Skeletal muscle tissue (tissue), 4 donors: ENCODE measurements around the gene ADAM12. TPM values are rescaled to one million over a fixed set of nuclear protein-coding genes. Genes with fewer than 3 reads are reported as not detected.
"Not testable (repeated sequence)": the region's sequence is repeated elsewhere in the genome, so short reads cannot be mapped to it uniquely, and the experiment has no call there.

Experiments
- H3K27ac ChIP-seq: one replicate; pipeline ENCODE4 v1.7.0; 2013; ENCODE audit warnings: mild to moderate bottlenecking, low read depth, low read length, inconsistent platforms
- H3K27me3 ChIP-seq, 3 donors: one replicate each; pipeline ENCODE4 v1.7.0; 2013; ENCODE audit warnings: low read length in 3 of 3; ENCODE audit not compliant: control insufficient read depth in 3 of 3, insufficient read depth in 3 of 3
- H3K36me3 ChIP-seq, 3 donors: one replicate each; pipeline ENCODE4 v1.7.0; 2013; ENCODE audit warnings: low read length in 3 of 3; ENCODE audit not compliant: control insufficient read depth in 3 of 3, insufficient read depth in 3 of 3
- H3K4me1 ChIP-seq, 3 donors: one replicate each; pipeline ENCODE4 v1.7.0; 2013; ENCODE audit warnings: low read length in 3 of 3, mild to moderate bottlenecking in 3 of 3; ENCODE audit not compliant: control insufficient read depth in 3 of 3, insufficient read depth in 3 of 3
- H3K4me3 ChIP-seq, 3 donors: one replicate each; pipeline ENCODE4 v1.7.0; 2013; ENCODE audit warnings: low read length in 3 of 3
- H3K9ac ChIP-seq, 3 donors: one replicate each; pipeline ENCODE4 v1.7.0; 2013; ENCODE audit warnings: low read length in 3 of 3, mild to moderate bottlenecking in 3 of 3, moderate library complexity in 2 of 3, low read depth in 1 of 3
- H3K9me3 ChIP-seq, 3 donors: one replicate each; pipeline ENCODE4 v1.7.0; 2013; ENCODE audit warnings: low read length in 3 of 3; ENCODE audit not compliant: control insufficient read depth in 3 of 3
- total RNA-seq: library from RNA; depleted of rRNA; stranded (reverse); fragments of >200 nt; gene quantifications from one replicate; pipeline ENCODE4 v1.2.3, GENCODE V29; 2014
- donor health status: Osteomylitis.

ADAM12 gene
- total RNA-seq, 1 donor from 2014 or later = 13.0 TPM

GRCh38 chr10:126350216-126350992 is 37.9 kb downstream of the ADAM12 start:
- H3K27ac ChIP-seq = no peak overlapping the region

GRCh38 chr10:126349676-126350075 is 38.6 kb downstream of the ADAM12 start:
- no peaks in the 10 kb centered on the region for H3K36me3 ChIP-seq

More at GRCh38 chr10:126350216-126350992, 37.9 kb downstream of the ADAM12 start:
- H3K36me3 ChIP-seq = no peaks in the 10 kb centered on the region
- H3K9me3 ChIP-seq = no peaks in the 10 kb centered on the region
- no peak overlapping the region for H3K9ac ChIP-seq
- peaks cover 0 to 9% (median 2%) of the 10 kb centered on the region in 3 donors for H3K27me3 ChIP-seq
- no peak overlapping the region for H3K4me3 ChIP-seq
- no peaks in the 10 kb centered on the region for H3K4me1 ChIP-seq

GRCh38 chr10:126349101-126349500 is 39.2 kb downstream of the ADAM12 start:
- H3K36me3 ChIP-seq = no peaks in the 10 kb centered on the region
- no peak overlapping the region for H3K9ac ChIP-seq
- H3K9me3 ChIP-seq = no peaks in the 10 kb centered on the region
- peaks cover 0 to 9% (median 2%) of the 10 kb centered on the region in 3 donors for H3K27me3 ChIP-seq
- H3K27ac ChIP-seq = no peak overlapping the region
- H3K4me3 ChIP-seq = no peak overlapping the region
- no peaks in the 10 kb centered on the region for H3K4me1 ChIP-seq

More at GRCh38 chr10:126349676-126350075, 38.6 kb downstream of the ADAM12 start:
- Histone ChIP-seq H3K4me3 (no peak overlapping the region), H3K27ac (no peak overlapping the region), H3K4me1 (no peaks in the 10 kb centered on the region), H3K9ac (no peak overlapping the region), H3K27me3 (peaks cover 0 to 9% (median 2%) of the 10 kb centered on the region in 3 donors), H3K9me3 (no peaks in the 10 kb centered on the region)

- H3K27me3 ChIP-seq, H3K4me3 ChIP-seq, H3K4me1 ChIP-seq, H3K9me3 ChIP-seq, H3K9ac ChIP-seq, H3K36me3 ChIP-seq, H3K27ac ChIP-seq: not testable (repeated sequence)
These were observed 44.8 kb downstream of the ADAM12 start for GRCh38 chr10:126343496-126343895.

- H3K36me3 ChIP-seq = no peaks in the 10 kb centered on the region
- H3K9ac ChIP-seq = no peak overlapping the region
- H3K4me3 ChIP-seq = no peak overlapping the region
- no peaks in the 10 kb centered on the region for H3K9me3 ChIP-seq
- H3K27ac ChIP-seq = no peak overlapping the region
- H3K27me3 ChIP-seq = no peaks in the 10 kb centered on the region
- no peaks in the 10 kb centered on the region for H3K4me1 ChIP-seq
These were observed 45.6 kb downstream of the ADAM12 start for GRCh38 chr10:126342680-126343079.

GRCh38 chr10:126341491-126341890 is 46.8 kb downstream of the ADAM12 start:
- Histone ChIP-seq H3K27ac (no peak overlapping the region), H3K27me3 (no peaks in the 10 kb centered on the region), H3K36me3 (no peaks in the 10 kb centered on the region), H3K4me3 (no peak overlapping the region), H3K4me1 (no peaks in the 10 kb centered on the region), H3K9ac (no peak overlapping the region), H3K9me3 (no peaks in the 10 kb centered on the region)

GRCh38 chr10:126337251-126337810 is 50.9 kb downstream of the ADAM12 start:
- Histone ChIP-seq H3K27ac (no peak overlapping the region), H3K36me3 (no peaks in the 10 kb centered on the region), H3K4me1 (no peaks in the 10 kb centered on the region), H3K9ac (no peak overlapping the region), H3K27me3 (no peaks in the 10 kb centered on the region), H3K4me3 (no peak overlapping the region), H3K9me3 (no peaks in the 10 kb centered on the region)

- Histone ChIP-seq H3K27me3 (no peaks in the 10 kb centered on the region), H3K9ac (no peak overlapping the region), H3K4me3 (no peak overlapping the region), H3K9me3 (no peaks in the 10 kb centered on the region), H3K4me1 (no peaks in the 10 kb centered on the region), H3K27ac (no peak overlapping the region), H3K36me3 (no peaks in the 10 kb centered on the region)
These were observed 51.5 kb downstream of the ADAM12 start for GRCh38 chr10:126336801-126337200.

- Histone ChIP-seq H3K9me3 (no peaks in the 10 kb centered on the region), H3K36me3 (no peaks in the 10 kb centered on the region), H3K4me3 (no peak overlapping the region), H3K27ac (no peak overlapping the region), H3K27me3 (no peaks in the 10 kb centered on the region), H3K9ac (no peak overlapping the region), H3K4me1 (no peaks in the 10 kb centered on the region)
These were observed 54.0 kb downstream of the ADAM12 start for GRCh38 chr10:126334272-126334671.

- Histone ChIP-seq H3K9me3 (no peaks in the 10 kb centered on the region), H3K27ac (no peak overlapping the region), H3K27me3 (no peaks in the 10 kb centered on the region), H3K9ac (no peak overlapping the region), H3K4me3 (no peak overlapping the region), H3K36me3 (no peaks in the 10 kb centered on the region), H3K4me1 (no peaks in the 10 kb centered on the region)
These were observed 55.7 kb downstream of the ADAM12 start for GRCh38 chr10:126332576-126332975.
